ENCODE data around the gene DENND1A. TPM values are rescaled to one million over a fixed set of nuclear protein-coding genes. Genes with fewer than 3 reads are reported as not detected.
A peak's percentile ranks its signal among the peaks of the same experiment; 100 is the strongest.

The DENND1A gene
- total RNA-seq, 1 donor: 22.9 TPM

DNA sequence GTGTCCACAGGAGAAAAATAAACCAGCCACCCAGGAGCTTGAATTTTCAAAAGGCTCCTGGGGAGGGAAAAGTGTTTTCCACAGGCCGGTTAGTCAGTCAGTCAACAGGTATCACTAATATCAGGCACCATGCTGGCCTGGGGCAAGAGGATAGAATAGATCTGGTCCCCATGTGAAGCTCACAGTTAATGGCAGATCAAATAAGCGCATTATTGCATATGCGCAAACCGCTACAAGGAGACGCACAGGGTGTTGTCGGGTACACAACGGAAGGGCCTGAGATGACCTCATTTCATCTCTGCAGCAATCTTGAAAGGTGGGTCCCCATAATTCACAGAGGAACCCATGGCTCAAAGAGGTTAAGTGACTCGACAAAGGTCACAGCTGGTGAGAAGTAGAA is 313.2 kb downstream of the DENND1A start:
- no peak for DNase-seq (ENCODE audit: low read depth)
- TF ChIP-seq, protein P1, sequence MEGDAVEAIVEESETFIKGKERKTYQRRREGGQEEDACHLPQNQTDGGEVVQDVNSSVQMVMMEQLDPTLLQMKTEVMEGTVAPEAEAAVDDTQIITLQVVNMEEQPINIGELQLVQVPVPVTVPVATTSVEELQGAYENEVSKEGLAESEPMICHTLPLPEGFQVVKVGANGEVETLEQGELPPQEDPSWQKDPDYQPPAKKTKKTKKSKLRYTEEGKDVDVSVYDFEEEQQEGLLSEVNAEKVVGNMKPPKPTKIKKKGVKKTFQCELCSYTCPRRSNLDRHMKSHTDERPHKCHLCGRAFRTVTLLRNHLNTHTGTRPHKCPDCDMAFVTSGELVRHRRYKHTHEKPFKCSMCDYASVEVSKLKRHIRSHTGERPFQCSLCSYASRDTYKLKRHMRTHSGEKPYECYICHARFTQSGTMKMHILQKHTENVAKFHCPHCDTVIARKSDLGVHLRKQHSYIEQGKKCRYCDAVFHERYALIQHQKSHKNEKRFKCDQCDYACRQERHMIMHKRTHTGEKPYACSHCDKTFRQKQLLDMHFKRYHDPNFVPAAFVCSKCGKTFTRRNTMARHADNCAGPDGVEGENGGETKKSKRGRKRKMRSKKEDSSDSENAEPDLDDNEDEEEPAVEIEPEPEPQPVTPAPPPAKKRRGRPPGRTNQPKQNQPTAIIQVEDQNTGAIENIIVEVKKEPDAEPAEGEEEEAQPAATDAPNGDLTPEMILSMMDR (IDR thresholded peaks at IDR 0.05; ENCODE audit: insufficient read depth, low read depth, low read length): no peak
- H3K4me3 ChIP-seq (ENCODE audit: low read depth, low read length): no peak overlapping the region

DNA sequence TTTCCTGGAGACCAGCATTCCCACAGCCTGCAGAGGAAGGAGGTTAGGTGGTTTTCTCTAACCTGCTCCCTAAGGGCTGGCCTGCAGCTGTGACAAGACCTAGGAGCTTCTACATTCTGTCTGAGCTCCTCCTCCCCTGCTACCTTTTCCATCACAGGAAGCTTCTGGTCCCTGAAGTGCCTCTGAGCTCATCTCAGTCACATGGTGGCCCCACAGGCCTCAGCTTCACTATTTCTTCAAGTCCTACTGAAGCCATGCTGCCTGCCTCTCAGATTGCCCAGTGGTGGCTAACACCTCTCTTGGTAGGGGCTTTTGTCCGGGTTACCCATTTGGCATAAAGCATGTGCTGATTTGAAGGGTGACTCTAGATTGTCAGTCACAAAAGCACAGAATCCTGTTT is 314.5 kb downstream of the DENND1A start:
- TF ChIP-seq, protein P1 (IDR thresholded peaks at IDR 0.05; ENCODE audit: insufficient read depth, low read depth, low read length): no peak
- no peak for DNase-seq (ENCODE audit: low read depth)
- no peak overlapping the region for H3K4me3 ChIP-seq (ENCODE audit: low read depth, low read length)

DNA sequence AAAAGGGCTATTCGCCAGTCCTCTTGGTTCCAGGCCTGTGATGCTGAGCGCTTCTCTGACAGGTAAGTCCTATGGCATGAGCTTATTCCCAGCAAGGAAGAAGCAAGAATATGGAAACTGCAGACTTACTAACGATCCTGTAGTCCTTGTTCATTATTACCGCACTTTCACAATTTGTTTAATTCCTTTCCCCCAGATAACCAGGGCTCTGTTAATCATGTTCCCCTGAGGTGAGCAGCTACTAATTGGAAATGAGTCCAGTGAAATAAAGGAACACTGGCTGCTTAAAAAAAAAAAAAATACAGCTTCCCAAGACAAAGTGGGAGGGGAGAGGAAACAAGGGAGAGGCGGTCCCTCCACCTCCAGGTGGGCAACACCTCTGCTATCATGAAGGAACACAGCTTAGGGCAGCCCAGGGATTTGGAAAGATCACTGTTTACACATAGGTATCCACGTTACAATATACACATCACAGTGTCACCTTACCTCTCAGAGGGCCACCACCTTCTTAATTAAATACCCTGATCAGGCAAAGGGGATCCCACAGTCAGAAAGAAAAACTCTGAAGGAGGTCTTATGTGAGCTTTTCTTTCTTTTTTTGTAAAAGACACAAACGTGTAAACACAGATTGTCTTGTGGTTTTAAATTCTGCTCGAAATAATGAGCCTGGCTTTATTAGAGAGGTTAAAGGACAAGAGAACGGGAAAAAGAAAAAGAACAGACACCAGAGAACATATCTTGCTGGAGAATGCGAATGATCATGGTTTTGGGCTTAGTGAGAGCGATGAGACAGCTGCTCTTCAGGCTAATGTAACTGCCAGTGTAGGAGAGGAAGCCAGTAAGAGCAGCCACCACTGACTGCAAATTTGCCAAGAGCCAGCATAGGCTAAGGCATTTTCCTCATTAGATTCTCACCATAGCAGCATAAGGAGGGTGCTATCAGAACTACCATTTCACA is 315.3 kb downstream of the DENND1A start:
- no peak overlapping the region for H3K4me3 ChIP-seq (ENCODE audit: low read depth, low read length)
- TF ChIP-seq, protein P1 (IDR thresholded peaks at IDR 0.05; ENCODE audit: insufficient read depth, low read depth, low read length): no peak
- no peak for DNase-seq (ENCODE audit: low read depth)

DNA sequence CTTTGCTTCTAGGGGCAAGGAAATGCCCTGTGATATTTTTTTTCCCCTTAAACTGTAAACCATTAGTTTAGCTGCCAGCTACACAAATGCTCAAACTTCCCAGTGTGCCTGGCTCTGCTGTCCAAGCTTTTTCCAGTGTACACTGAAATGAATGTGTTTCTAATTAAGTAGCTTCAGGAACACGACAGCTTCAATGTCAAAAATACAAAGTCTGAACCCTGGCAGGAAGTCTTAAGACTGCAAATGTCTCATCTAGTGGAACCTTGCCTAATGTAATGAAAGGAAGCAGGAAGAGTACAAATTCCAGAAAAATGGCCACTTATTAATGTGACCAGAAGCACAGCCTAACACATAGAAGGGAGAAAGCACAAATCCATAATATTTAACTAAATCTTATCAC is 318.7 kb downstream of the DENND1A start:
- H3K4me3 ChIP-seq (ENCODE audit: low read depth, low read length): no peak overlapping the region
- peak; percentile 29 for DNase-seq (ENCODE audit: low read depth)
- TF ChIP-seq, protein P1 (IDR thresholded peaks at IDR 0.05; ENCODE audit: insufficient read depth, low read depth, low read length): no peak

DNA sequence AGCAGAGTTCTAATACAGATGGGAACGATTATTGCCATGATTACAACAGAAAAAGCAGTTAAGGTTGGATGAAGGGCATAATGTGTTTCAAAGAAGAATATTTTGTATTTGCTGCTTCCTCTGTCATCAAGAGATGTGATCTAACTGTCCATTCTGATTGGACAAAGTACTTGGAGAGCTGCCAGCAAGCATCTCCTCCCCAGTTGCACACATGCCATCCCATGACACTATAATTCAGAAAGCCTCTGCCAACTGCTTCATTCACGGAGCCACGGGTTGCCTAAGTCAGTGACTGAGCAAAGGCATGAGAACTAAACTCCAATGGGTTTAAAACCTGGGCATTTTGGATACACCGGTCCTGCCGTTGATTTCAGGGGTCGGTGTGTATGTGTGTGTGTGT is 320.1 kb downstream of the DENND1A start:
- TF ChIP-seq, protein P1 (IDR thresholded peaks at IDR 0.05; ENCODE audit: insufficient read depth, low read depth, low read length): no peak
- H3K4me3 ChIP-seq (ENCODE audit: low read depth, low read length): no peak overlapping the region
- DNase-seq (ENCODE audit: low read depth): no peak

DNA sequence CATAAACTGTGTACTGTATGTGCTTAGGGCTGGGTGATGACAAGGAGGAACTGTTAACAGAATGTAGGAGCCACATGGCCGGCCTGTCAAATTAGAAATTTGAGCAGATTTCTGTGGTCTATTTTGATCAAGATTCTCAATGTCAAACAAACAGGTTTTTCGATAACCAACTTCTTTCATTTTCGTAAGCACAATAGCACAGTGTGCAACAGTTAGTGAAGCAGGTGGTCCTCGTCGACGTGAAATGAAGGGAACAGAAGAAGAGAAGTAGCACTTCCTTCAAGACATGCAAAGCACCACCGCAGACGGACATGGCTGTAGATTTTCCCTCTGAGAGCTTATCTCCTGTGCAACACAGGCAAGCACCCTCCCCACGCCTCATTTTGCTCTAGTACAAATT is 321.8 kb downstream of the DENND1A start:
- TF ChIP-seq, protein P1 (IDR thresholded peaks at IDR 0.05; ENCODE audit: insufficient read depth, low read depth, low read length): no peak
- H3K4me3 ChIP-seq (ENCODE audit: low read depth, low read length): no peak overlapping the region
- no peak for DNase-seq (ENCODE audit: low read depth)

All from fibroblast of villous mesenchyme (primary cell).